Measurements from ENCODE around the gene GOLGA1. TPM values are rescaled to one million over a fixed set of nuclear protein-coding genes. Genes with fewer than 3 reads are reported as not detected.

The GOLGA1 gene
- total RNA-seq, 1 experiment from 2014 or later = 14.2 TPM

DNA sequence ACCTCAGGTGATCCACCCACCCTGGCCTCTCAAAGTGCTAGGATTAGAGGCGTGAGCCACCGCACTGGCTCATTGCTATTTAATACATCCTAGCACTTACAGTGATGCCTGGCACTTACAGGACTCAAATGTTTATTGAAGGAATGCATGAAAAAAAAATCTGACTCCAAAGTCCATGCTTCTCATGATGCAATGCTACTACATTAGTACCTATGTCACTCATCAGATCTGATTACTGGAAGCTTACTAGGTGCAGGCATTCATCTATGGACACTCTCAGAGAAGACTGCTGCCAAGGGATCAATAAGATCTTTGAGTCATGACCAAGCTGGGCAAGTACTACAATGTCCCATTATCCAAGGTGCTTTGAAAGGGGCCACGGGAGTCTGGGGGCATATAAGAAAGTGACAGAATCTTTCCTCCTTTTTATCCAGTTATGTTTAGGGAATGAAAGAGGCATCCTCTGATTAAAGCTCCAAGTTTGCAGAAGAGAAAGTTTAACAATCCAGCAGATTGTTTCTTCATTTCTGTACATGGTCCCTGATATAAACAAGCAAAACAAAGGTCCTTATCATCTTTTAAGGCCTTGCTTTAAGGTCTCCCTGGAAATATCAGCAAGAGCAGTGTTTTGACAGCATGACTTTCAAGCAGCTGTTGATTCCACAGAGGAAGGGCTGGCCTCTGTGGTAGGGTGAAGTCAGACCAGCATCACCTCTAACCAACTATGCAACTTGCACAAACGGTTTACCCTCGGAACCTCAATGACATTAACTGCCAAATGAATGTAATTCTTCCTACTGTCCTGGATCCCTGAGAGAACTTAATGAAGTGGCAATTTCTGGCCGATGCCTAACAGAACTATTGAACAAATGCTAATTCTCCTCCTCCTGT is 43.1 kb downstream of the GOLGA1 start:
- no peaks in the 10 kb centered on the region for H3K4me1 ChIP-seq (ENCODE audit: low read length)
- no peak overlapping the region for H2AFZ ChIP-seq (ENCODE audit: low read length)
- H3K27me3 ChIP-seq (ENCODE audit: low read length) = no peaks in the 10 kb centered on the region
- no peak for DNase-seq
- H3K79me2 ChIP-seq (ENCODE audit: low read length) = 0 out of 2 replicates have a peak, but pooled peaks cover 3% of the 10 kb centered on the region
- no peaks in the 10 kb centered on the region for H3K9me3 ChIP-seq (ENCODE audit: low read length)
- H3K4me2 ChIP-seq (ENCODE audit: low read depth, low read length, poor library complexity, severe bottlenecking) = no peak overlapping the region
- peaks cover 6% of the 10 kb centered on the region; the same call in 1 of the 2 replicates for H3K36me3 ChIP-seq (ENCODE audit: insufficient read depth, low read length)
- no peak overlapping the region for H3K27ac ChIP-seq (ENCODE audit: low read length)
- H4K20me1 ChIP-seq (ENCODE audit: insufficient read depth, low read depth, low read length) = no peaks in the 10 kb centered on the region
- no peak overlapping the region for H3K9ac ChIP-seq (ENCODE audit: low read length)
- H3K4me3 ChIP-seq (ENCODE audit: low read length) = no peak overlapping the region
- H3K9me2 ChIP-seq (replicated peaks; ENCODE audit: insufficient read depth, low read length) = no peaks in the 10 kb centered on the region

DNA sequence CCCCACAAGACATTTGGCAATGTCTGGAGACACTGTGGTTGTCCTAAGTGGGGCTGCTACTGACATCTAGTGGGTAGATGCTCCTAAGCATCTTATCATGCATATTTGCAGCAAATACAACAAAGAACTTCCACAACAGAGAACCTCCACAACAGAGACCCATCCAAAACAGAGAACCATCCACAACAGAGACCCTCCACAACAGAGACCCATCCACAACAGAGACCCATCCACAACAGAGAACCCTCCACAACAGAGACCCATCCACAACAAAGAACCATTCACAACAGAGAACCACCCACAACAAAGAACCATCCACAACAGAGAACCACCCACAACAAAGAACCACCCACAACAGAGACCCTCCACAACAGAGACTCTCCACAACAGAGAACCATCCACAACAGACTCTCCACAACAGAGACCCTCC is 46.1 kb downstream of the GOLGA1 start:
- H3K36me3 ChIP-seq (ENCODE audit: insufficient read depth, low read length) = peaks cover 6% of the 10 kb centered on the region; the same call in 1 of the 2 replicates
- H3K9ac ChIP-seq (ENCODE audit: low read length) = peak overlapping the region; percentile 32; the same call in 1 of the 2 replicates
- H4K20me1 ChIP-seq (ENCODE audit: insufficient read depth, low read depth, low read length) = no peaks in the 10 kb centered on the region
- H3K4me2 ChIP-seq (ENCODE audit: low read depth, low read length, poor library complexity, severe bottlenecking) = no peak overlapping the region
- H3K79me2 ChIP-seq (ENCODE audit: low read length) = 0 out of 2 replicates have a peak, but pooled peaks cover 3% of the 10 kb centered on the region
- H3K9me3 ChIP-seq (ENCODE audit: low read length) = no peaks in the 10 kb centered on the region
- H3K27ac ChIP-seq (ENCODE audit: low read length) = no peak overlapping the region
- no peaks in the 10 kb centered on the region for H3K9me2 ChIP-seq (replicated peaks; ENCODE audit: insufficient read depth, low read length)
- DNase-seq = peak; percentile 86
- H3K4me1 ChIP-seq (ENCODE audit: low read length) = no peaks in the 10 kb centered on the region
- no peak overlapping the region for H3K4me3 ChIP-seq (ENCODE audit: low read length)
- H3K27me3 ChIP-seq (ENCODE audit: low read length) = no peaks in the 10 kb centered on the region
- no peak overlapping the region for H2AFZ ChIP-seq (ENCODE audit: low read length)

DNA sequence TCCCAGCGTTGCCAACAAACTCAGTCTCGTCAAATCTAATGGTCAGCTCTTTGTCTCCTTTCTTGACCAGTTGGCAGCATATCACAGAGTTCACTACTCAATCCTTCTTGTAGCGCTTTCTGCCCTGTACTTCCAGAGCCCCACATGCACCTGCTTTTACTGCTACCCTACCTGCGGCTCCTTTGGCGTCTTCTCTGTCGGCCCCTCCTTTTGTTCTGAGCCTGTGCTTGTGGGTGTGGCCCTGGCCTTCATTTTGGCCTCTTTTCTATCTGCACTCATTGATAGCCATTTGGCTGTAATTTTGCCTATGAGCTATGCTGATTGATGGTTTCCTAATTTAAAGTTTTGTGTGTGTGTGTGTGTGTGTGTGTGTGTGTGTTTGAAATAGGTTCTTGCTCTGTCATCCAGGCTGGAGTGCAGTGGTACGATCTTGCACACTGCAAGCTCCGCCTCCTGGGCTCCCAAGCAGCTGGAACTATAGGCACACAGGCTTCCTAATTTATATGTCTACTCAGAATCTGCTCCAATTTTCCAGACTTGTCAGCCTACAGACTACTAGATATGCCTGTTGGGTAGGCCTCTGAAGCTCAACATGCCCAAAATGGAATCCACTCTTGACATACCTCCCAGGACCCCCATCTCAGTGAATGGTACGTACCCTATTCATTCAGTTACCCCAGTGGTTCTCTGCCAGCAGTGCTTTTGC is 46.7 kb downstream of the GOLGA1 start:
- H3K4me3 ChIP-seq (ENCODE audit: low read length) = no peak overlapping the region
- peaks cover 6% of the 10 kb centered on the region; the same call in 1 of the 2 replicates for H3K36me3 ChIP-seq (ENCODE audit: insufficient read depth, low read length)
- H3K27ac ChIP-seq (ENCODE audit: low read length) = no peak overlapping the region
- no peaks in the 10 kb centered on the region for H3K4me1 ChIP-seq (ENCODE audit: low read length)
- no peak overlapping the region for H2AFZ ChIP-seq (ENCODE audit: low read length)
- H3K4me2 ChIP-seq (ENCODE audit: low read depth, low read length, poor library complexity, severe bottlenecking) = no peak overlapping the region
- no peaks in the 10 kb centered on the region for H4K20me1 ChIP-seq (ENCODE audit: insufficient read depth, low read depth, low read length)
- no peak for DNase-seq
- 0 out of 2 replicates have a peak, but pooled peaks cover 3% of the 10 kb centered on the region for H3K79me2 ChIP-seq (ENCODE audit: low read length)
- H3K9me3 ChIP-seq (ENCODE audit: low read length) = no peaks in the 10 kb centered on the region
- H3K9me2 ChIP-seq (replicated peaks; ENCODE audit: insufficient read depth, low read length) = no peaks in the 10 kb centered on the region
- no peaks in the 10 kb centered on the region for H3K27me3 ChIP-seq (ENCODE audit: low read length)
- 0 out of 2 replicates have a peak overlapping the region, but pooled peaks have one; percentile 9 for H3K9ac ChIP-seq (ENCODE audit: low read length)

DNA sequence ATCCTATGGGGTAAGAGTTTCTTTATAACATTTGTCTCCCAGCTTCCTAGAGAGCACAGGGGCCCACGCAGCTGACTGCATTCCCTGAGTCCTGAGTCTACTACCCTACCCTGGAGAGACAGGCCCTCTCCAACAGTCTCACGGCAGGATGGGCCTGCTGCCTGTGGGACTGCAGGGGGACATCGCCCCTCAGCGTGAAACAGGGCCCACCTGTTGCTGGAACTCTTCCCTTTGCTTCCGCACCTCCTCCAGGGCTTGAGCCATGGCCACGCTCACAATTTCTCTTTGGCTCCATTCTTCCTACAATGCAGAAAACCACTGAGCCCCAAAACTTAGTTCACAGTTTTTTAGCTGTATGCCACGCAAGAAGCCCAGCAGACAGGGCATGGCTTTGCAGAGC is 50.7 kb downstream of the GOLGA1 start:
- DNase-seq = no peak
- Histone ChIP-seq H3K79me2 (ENCODE audit: low read length) (0 out of 2 replicates have a peak, but pooled peaks cover 3% of the 10 kb centered on the region), H3K4me2 (ENCODE audit: low read depth, low read length, poor library complexity, severe bottlenecking) (no peak overlapping the region), H3K9ac (ENCODE audit: low read length) (no peak overlapping the region), H3K27me3 (ENCODE audit: low read length) (no peaks in the 10 kb centered on the region), H4K20me1 (ENCODE audit: insufficient read depth, low read depth, low read length) (no peaks in the 10 kb centered on the region), H3K9me2 (replicated peaks; ENCODE audit: insufficient read depth, low read length) (no peaks in the 10 kb centered on the region), H2AFZ (ENCODE audit: low read length) (no peak overlapping the region), H3K36me3 (ENCODE audit: insufficient read depth, low read length) (peaks cover 4% of the 10 kb centered on the region; the same call in 1 of the 2 replicates), H3K27ac (ENCODE audit: low read length) (no peak overlapping the region), H3K4me1 (ENCODE audit: low read length) (peaks cover 12% of the 10 kb centered on the region), H3K9me3 (ENCODE audit: low read length) (no peaks in the 10 kb centered on the region), H3K4me3 (ENCODE audit: low read length) (no peak overlapping the region)

DNA sequence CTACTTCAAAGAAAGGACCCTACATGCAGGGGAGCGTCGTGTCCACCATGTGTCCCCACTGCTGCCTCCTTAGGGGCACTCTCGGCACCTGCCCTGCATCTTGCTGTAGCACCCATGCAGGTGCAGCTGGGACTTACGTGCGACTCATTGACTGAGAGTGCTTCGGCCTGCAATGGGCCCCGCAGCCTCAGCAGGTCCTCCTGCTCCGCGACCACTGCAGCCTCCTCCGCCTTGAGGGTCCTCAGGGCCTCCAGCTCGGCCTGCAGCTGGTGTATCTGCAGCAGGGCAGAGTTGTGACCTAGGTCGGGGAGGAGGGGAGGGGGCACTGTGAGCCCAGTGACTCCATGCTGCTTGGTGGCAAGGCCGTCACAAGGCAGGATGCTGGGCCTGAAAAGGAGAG is 51.9 kb downstream of the GOLGA1 start:
- Histone ChIP-seq H3K79me2 (ENCODE audit: low read length) (no peaks in the 10 kb centered on the region), H3K27ac (ENCODE audit: low read length) (no peak overlapping the region), H3K9ac (ENCODE audit: low read length) (no peak overlapping the region), H3K4me3 (ENCODE audit: low read length) (no peak overlapping the region), H3K9me2 (replicated peaks; ENCODE audit: insufficient read depth, low read length) (no peaks in the 10 kb centered on the region), H4K20me1 (ENCODE audit: insufficient read depth, low read depth, low read length) (no peaks in the 10 kb centered on the region), H3K36me3 (ENCODE audit: insufficient read depth, low read length) (peaks cover 7% of the 10 kb centered on the region; the same call in 1 of the 2 replicates), H3K4me1 (ENCODE audit: low read length) (peaks cover 12% of the 10 kb centered on the region), H2AFZ (ENCODE audit: low read length) (no peak overlapping the region), H3K4me2 (ENCODE audit: low read depth, low read length, poor library complexity, severe bottlenecking) (no peak overlapping the region), H3K27me3 (ENCODE audit: low read length) (no peaks in the 10 kb centered on the region), H3K9me3 (ENCODE audit: low read length) (no peaks in the 10 kb centered on the region)
- DNase-seq = no peak

DNA sequence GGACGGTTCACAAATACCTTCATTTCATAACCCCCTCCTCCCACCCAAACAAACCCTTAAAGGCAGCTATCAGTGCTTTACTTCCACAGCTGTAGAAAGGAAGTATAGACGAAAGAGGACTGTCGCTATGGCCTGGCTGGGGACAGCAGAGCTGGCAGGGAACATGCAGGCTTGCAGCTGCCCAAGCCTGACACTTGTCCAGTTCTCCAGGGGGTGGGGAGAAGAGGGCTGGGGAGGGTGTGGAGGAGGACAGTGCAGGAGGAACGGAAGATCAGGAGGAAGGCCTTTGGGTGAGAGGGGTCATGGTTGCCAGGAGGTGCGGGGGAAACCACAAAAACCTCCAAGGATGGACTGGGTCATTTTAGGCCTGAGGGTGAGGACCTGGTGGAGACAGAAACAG is 53.1 kb downstream of the GOLGA1 start:
- Histone ChIP-seq H3K27ac (ENCODE audit: low read length) (no peak overlapping the region), H3K9me3 (ENCODE audit: low read length) (no peaks in the 10 kb centered on the region), H3K4me1 (ENCODE audit: low read length) (peaks cover 13% of the 10 kb centered on the region), H4K20me1 (ENCODE audit: insufficient read depth, low read depth, low read length) (no peaks in the 10 kb centered on the region), H3K4me2 (ENCODE audit: low read depth, low read length, poor library complexity, severe bottlenecking) (no peak overlapping the region), H3K36me3 (ENCODE audit: insufficient read depth, low read length) (peaks cover 7% of the 10 kb centered on the region; the same call in 1 of the 2 replicates), H3K79me2 (ENCODE audit: low read length) (no peaks in the 10 kb centered on the region), H3K9me2 (replicated peaks; ENCODE audit: insufficient read depth, low read length) (no peaks in the 10 kb centered on the region), H2AFZ (ENCODE audit: low read length) (no peak overlapping the region), H3K27me3 (ENCODE audit: low read length) (no peaks in the 10 kb centered on the region), H3K9ac (ENCODE audit: low read length) (no peak overlapping the region), H3K4me3 (ENCODE audit: low read length) (no peak overlapping the region)
- no peak for DNase-seq

DNA sequence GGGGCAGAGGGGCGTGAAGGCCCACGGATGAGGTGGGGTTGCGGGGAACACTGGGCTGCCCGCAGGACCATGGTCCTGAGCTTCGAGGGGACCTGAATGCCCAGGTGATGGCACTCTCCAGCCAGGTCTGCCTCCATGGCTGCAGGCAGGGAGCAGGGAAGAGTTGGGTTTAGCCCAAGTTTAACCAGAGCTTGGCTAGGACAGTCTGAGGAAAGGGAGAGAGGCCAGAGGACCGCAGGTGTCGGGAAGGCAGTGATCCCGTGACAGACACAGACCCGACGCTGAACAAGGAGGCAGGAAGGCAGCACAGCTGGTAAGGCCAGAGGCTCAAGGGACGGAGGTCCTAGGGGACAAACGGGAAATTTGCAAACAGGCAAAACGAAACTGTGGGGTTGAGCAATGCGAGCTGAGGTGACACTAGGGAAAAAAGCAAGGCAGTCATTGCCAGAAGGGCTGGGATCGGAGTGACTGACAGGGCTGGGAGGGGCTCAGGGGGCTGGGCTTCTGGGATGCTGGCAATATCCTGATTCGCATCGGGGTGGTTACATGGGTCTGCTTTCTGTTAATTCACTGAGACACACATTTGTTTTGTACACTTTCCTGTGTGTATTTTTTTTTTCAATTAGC is 53.9 kb downstream of the GOLGA1 start:
- Histone ChIP-seq H3K4me1 (ENCODE audit: low read length) (peaks cover 18% of the 10 kb centered on the region), H3K27me3 (ENCODE audit: low read length) (no peaks in the 10 kb centered on the region), H3K4me2 (ENCODE audit: low read depth, low read length, poor library complexity, severe bottlenecking) (peak overlapping the region; percentile 27), H3K9me2 (replicated peaks; ENCODE audit: insufficient read depth, low read length) (no peaks in the 10 kb centered on the region), H4K20me1 (ENCODE audit: insufficient read depth, low read depth, low read length) (no peaks in the 10 kb centered on the region), H3K27ac (ENCODE audit: low read length) (no peak overlapping the region), H2AFZ (ENCODE audit: low read length) (no peak overlapping the region), H3K9me3 (ENCODE audit: low read length) (no peaks in the 10 kb centered on the region), H3K9ac (ENCODE audit: low read length) (no peak overlapping the region), H3K4me3 (ENCODE audit: low read length) (no peak overlapping the region), H3K79me2 (ENCODE audit: low read length) (no peaks in the 10 kb centered on the region), H3K36me3 (ENCODE audit: insufficient read depth, low read length) (peaks cover 8% of the 10 kb centered on the region; the same call in 1 of the 2 replicates)
- DNase-seq = no peak
